ENCODE data around the gene SALL1.

DNA sequence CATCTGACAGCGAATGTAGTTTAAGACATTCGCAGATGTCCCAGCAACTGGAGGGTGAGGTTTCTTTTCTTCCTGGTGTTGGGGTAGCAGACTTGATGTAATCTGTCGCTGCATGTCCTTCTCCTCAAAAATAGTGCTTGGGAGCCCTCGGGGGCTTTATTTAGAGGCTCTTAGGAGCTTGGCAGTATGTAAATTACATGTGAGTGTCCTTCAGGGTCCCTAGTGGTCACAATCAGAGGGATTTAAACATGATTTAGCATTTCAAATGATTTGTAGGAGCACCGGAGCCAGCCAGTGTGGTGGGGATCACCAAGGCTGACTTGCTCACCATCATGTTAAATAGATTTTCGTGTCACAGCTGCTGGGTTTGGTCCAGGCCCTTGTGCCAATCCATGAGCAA is 8.8 kb upstream of the SALL1 start:
- TF ChIP-seq JUND (CRISPR knock-in tag; IDR thresholded peaks at IDR 0.05) (no peak), BCL3 (CRISPR knock-in tag; IDR thresholded peaks at IDR 0.05) (no peak), CHD2 (IDR thresholded peaks at IDR 0.05; ENCODE audit: low read depth, low read length) (no peak), CREB1 (IDR thresholded peaks at IDR 0.05) (no peak), CREB1 (CRISPR knock-in tag; IDR thresholded peaks at IDR 0.05) (no peak)
- TF ChIP-seq, protein P1, sequence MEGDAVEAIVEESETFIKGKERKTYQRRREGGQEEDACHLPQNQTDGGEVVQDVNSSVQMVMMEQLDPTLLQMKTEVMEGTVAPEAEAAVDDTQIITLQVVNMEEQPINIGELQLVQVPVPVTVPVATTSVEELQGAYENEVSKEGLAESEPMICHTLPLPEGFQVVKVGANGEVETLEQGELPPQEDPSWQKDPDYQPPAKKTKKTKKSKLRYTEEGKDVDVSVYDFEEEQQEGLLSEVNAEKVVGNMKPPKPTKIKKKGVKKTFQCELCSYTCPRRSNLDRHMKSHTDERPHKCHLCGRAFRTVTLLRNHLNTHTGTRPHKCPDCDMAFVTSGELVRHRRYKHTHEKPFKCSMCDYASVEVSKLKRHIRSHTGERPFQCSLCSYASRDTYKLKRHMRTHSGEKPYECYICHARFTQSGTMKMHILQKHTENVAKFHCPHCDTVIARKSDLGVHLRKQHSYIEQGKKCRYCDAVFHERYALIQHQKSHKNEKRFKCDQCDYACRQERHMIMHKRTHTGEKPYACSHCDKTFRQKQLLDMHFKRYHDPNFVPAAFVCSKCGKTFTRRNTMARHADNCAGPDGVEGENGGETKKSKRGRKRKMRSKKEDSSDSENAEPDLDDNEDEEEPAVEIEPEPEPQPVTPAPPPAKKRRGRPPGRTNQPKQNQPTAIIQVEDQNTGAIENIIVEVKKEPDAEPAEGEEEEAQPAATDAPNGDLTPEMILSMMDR (CRISPR knock-in tag; IDR thresholded peaks at IDR 0.05) = no peak

Data from HepG2 (cell line).